ENCODE measurements around the gene FTO.

FTO gene

GRCh38 chr16:54049591-54050458 is 345.9 kb downstream of the FTO start:
- DNase-seq, result no peak

GRCh38 chr16:54050459-54051210 is 346.7 kb downstream of the FTO start:
- DNase-seq, result no peak

- no peak for DNase-seq
These were observed 347.9 kb downstream of the FTO start for GRCh38 chr16:54051821-54052220.

GRCh38 chr16:54052271-54052670 is 348.3 kb downstream of the FTO start:
- no peak for DNase-seq

- no peak for DNase-seq
These were observed 350.2 kb downstream of the FTO start for GRCh38 chr16:54053891-54054820.

GRCh38 chr16:54055191-54055590 is 351.2 kb downstream of the FTO start:
- no peak for DNase-seq

GRCh38 chr16:54055864-54056263 is 351.9 kb downstream of the FTO start:
- no peak for DNase-seq

- no peak for DNase-seq
These were observed 353.0 kb downstream of the FTO start for GRCh38 chr16:54056921-54057320.

- DNase-seq, result no peak
These were observed 355.4 kb downstream of the FTO start for GRCh38 chr16:54059319-54059718.

- DNase-seq, result no peak
These were observed 356.9 kb downstream of the FTO start for GRCh38 chr16:54060599-54061421.

- no peak for DNase-seq
These were observed 357.5 kb downstream of the FTO start for GRCh38 chr16:54061454-54061853.

GRCh38 chr16:54062361-54063278 is 358.7 kb downstream of the FTO start:
- DNase-seq, result peak in 1 of 58 donors; percentile 3

GRCh38 chr16:54063279-54063773 is 359.4 kb downstream of the FTO start:
- no peak for DNase-seq

- no peak for DNase-seq
These were observed 362.6 kb downstream of the FTO start for GRCh38 chr16:54066451-54067105.

- no peak for DNase-seq
These were observed 363.5 kb downstream of the FTO start for GRCh38 chr16:54067322-54068065.

GRCh38 chr16:54068212-54068611 is 364.3 kb downstream of the FTO start:
- DNase-seq, result no peak

- DNase-seq, result no peak
These were observed 365.8 kb downstream of the FTO start for GRCh38 chr16:54069601-54070239.
